Loucy (cell line): ENCODE results near the gene PRIMA1.

Experiments
- EZH2phosphoT487 ChIP-seq: fragments of 200-600 bp; IDR thresholded peaks from 2 replicates; pipeline ENCODE4 v1.6.1; 2018; ENCODE audit warnings: antibody characterized with exemption, mild to moderate bottlenecking, moderate library complexity, borderline replicate concordance
- TF ChIP-seq, protein P1 (sequence below): fragments of 200-600 bp; sonication (generic); conservative IDR thresholded peaks from 2 replicates; pipeline ENCODE4 v1.5.1; 2014; ENCODE audit warnings: mild to moderate bottlenecking, antibody characterized with exemption, low read length

DNA sequence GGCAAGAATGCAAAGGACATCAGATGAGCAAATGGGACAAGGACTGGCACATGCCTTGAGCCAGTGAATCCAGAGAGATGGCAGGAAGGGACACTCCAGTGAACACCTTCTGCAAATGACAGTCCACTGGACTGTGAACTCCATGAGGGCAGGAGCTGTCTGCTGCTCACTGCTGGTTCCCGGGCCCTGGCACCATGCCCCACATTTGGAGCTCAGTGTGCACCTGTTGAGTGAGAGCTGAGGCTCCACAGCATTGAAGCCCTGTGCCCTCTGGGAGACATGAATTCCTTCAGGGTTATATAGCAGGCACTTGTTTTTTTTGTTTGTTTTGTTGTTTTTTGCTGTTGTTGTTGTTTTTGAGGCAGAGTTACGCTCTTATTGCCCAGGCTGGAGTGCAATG is 13.1 kb downstream of the PRIMA1 start:
- TF ChIP-seq, protein P1, sequence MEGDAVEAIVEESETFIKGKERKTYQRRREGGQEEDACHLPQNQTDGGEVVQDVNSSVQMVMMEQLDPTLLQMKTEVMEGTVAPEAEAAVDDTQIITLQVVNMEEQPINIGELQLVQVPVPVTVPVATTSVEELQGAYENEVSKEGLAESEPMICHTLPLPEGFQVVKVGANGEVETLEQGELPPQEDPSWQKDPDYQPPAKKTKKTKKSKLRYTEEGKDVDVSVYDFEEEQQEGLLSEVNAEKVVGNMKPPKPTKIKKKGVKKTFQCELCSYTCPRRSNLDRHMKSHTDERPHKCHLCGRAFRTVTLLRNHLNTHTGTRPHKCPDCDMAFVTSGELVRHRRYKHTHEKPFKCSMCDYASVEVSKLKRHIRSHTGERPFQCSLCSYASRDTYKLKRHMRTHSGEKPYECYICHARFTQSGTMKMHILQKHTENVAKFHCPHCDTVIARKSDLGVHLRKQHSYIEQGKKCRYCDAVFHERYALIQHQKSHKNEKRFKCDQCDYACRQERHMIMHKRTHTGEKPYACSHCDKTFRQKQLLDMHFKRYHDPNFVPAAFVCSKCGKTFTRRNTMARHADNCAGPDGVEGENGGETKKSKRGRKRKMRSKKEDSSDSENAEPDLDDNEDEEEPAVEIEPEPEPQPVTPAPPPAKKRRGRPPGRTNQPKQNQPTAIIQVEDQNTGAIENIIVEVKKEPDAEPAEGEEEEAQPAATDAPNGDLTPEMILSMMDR = no peak
- TF ChIP-seq EZH2phosphoT487 = no peak
